ENCODE results near the gene MTRF1. TPM values are rescaled to one million over a fixed set of nuclear protein-coding genes. Genes with fewer than 3 reads are reported as not detected.

Gene MTRF1
- total RNA-seq, 1 donor from 2014 or later, result 24.9 TPM

- Histone ChIP-seq H3K4me1 (no peaks in the 10 kb centered on the region), H3K4me2 (no peak overlapping the region), H3K27me3 (no peaks in the 10 kb centered on the region), H3K36me3 (peaks cover 10% of the 10 kb centered on the region), H3K27ac (no peak overlapping the region), H3K4me3 (no peak overlapping the region), H4K20me1 (ENCODE audit: low read depth) (no peaks in the 10 kb centered on the region), H3K9me3 (ENCODE audit: low read depth) (no peaks in the 10 kb centered on the region), H3K79me2 (ENCODE audit: low read depth) (peaks cover 6% of the 10 kb centered on the region), H3K9ac (no peak overlapping the region), H2AFZ (replicated peaks) (no peak overlapping the region), H3F3A (ENCODE audit: low read depth) (no peaks in the 10 kb centered on the region)
- Mint-ChIP-seq H3K36me3 (peaks cover 36% of the 10 kb centered on the region), H3K27ac (no peak overlapping the region), H3K27me3 (ENCODE audit: insufficient read depth, low read depth) (no peaks in the 10 kb centered on the region), H3K4me1 (no peaks in the 10 kb centered on the region), H3K9me3 (no peaks in the 10 kb centered on the region), H3K4me3 (no peak overlapping the region)
- no peak for DNase-seq (ENCODE audit: low spot score)
- TF ChIP-seq CTCF (IDR thresholded peaks at IDR 0.05) (no peak), EZH2 (IDR thresholded peaks at IDR 0.05) (no peak), EZH2phosphoT487 (IDR thresholded peaks at IDR 0.05) (no peak)
Measured at GRCh38 chr13:41254902-41255301, 8.5 kb downstream of the MTRF1 start.

GRCh38 chr13:41250993-41251392, 12.4 kb downstream of the MTRF1 start:
- TF ChIP-seq CTCF (IDR thresholded peaks at IDR 0.05) (no peak), EZH2phosphoT487 (IDR thresholded peaks at IDR 0.05) (no peak), EZH2 (IDR thresholded peaks at IDR 0.05) (no peak)
- H3K9me3 ChIP-seq (ENCODE audit: low read depth), result no peaks in the 10 kb centered on the region
- H3K9ac ChIP-seq, result no peak overlapping the region
- H3K4me3 ChIP-seq, result no peak overlapping the region
- H2AFZ ChIP-seq (replicated peaks), result no peak overlapping the region
- H3K36me3 ChIP-seq, result peaks cover 3% of the 10 kb centered on the region
- no peaks in the 10 kb centered on the region for H3K79me2 ChIP-seq (ENCODE audit: low read depth)
- Mint-ChIP-seq H3K4me3 (no peak overlapping the region), H3K27me3 (ENCODE audit: insufficient read depth, low read depth) (no peaks in the 10 kb centered on the region), H3K36me3 (peaks cover 28% of the 10 kb centered on the region), H3K27ac (no peak overlapping the region), H3K9me3 (no peaks in the 10 kb centered on the region), H3K4me1 (no peaks in the 10 kb centered on the region)
- no peaks in the 10 kb centered on the region for H4K20me1 ChIP-seq (ENCODE audit: low read depth)
- H3K27ac ChIP-seq, result no peak overlapping the region
- no peaks in the 10 kb centered on the region for H3K27me3 ChIP-seq
- no peak overlapping the region for H3K4me2 ChIP-seq
- no peaks in the 10 kb centered on the region for H3K4me1 ChIP-seq
- H3F3A ChIP-seq (ENCODE audit: low read depth), result no peaks in the 10 kb centered on the region
- DNase-seq (ENCODE audit: low spot score), result no peak

GRCh38 chr13:41246969-41247680, 16.3 kb downstream of the MTRF1 start:
- Mint-ChIP-seq H3K4me1 (no peaks in the 10 kb centered on the region), H3K9me3 (no peaks in the 10 kb centered on the region), H3K27me3 (ENCODE audit: insufficient read depth, low read depth) (no peaks in the 10 kb centered on the region), H3K4me3 (no peak overlapping the region), H3K27ac (no peak overlapping the region), H3K36me3 (peaks cover 16% of the 10 kb centered on the region)
- H3K9me3 ChIP-seq (ENCODE audit: low read depth), result no peaks in the 10 kb centered on the region
- no peaks in the 10 kb centered on the region for H3K27me3 ChIP-seq
- H3K4me2 ChIP-seq, result no peak overlapping the region
- no peaks in the 10 kb centered on the region for H3K79me2 ChIP-seq (ENCODE audit: low read depth)
- no peak overlapping the region for H3K4me3 ChIP-seq
- H4K20me1 ChIP-seq (ENCODE audit: low read depth), result no peaks in the 10 kb centered on the region
- H3F3A ChIP-seq (ENCODE audit: low read depth), result no peaks in the 10 kb centered on the region
- no peak overlapping the region for H3K27ac ChIP-seq
- H3K4me1 ChIP-seq, result no peaks in the 10 kb centered on the region
- H3K36me3 ChIP-seq, result no peaks in the 10 kb centered on the region
- no peak for DNase-seq (ENCODE audit: low spot score)
- no peak for TF ChIP-seq EZH2 (IDR thresholded peaks at IDR 0.05)
- no peak for TF ChIP-seq CTCF (IDR thresholded peaks at IDR 0.05)
- TF ChIP-seq EZH2phosphoT487 (IDR thresholded peaks at IDR 0.05), result no peak
- no peak overlapping the region for H3K9ac ChIP-seq
- no peak overlapping the region for H2AFZ ChIP-seq (replicated peaks)

Measured in neural progenitor cell (in vitro differentiated cells).